GM19468 (cell line): ENCODE results near the gene RABIF.
"Not testable (repeated sequence)": the region's sequence is repeated elsewhere in the genome, so short reads cannot be mapped to it uniquely, and the experiment has no call there.

ENCODE experiments used
- ATAC-seq: cut with Tn5 transposase; IDR thresholded peaks from one replicate; pipeline ENCODE4 v1.9.1; 2021; ENCODE audit warnings: mild to moderate bottlenecking, moderate library complexity, moderate number of reproducible peaks; ENCODE audit not compliant: unreplicated experiment; ENCODE audit errors: extremely low read depth

RABIF gene

GRCh38 chr1:202836623-202837403 is 52.1 kb downstream of the RABIF start:
- ATAC-seq, result no peak

GRCh38 chr1:202835548-202836072 is 53.3 kb downstream of the RABIF start:
- no peak for ATAC-seq

- no peak for ATAC-seq
Measured at GRCh38 chr1:202834771-202835547, 54.0 kb downstream of the RABIF start.

- no peak for ATAC-seq
Measured at GRCh38 chr1:202831906-202832305, 57.0 kb downstream of the RABIF start.

- ATAC-seq, result not testable (repeated sequence)
Measured at GRCh38 chr1:202829223-202829622, 59.7 kb downstream of the RABIF start.
